Measurements from ENCODE around the gene SUV39H2.

GRCh38 chr10:14840178-14840577, 38.5 kb upstream of the SUV39H2 start:
- TF ChIP-seq POLR2A (IDR thresholded peaks at IDR 0.05) (no peak), CTCF (IDR thresholded peaks at IDR 0.05) (no peak)
